Uterus (tissue), 4 donors: ENCODE data around the gene PIP5K1C. TPM values are rescaled to one million over a fixed set of nuclear protein-coding genes. Genes with fewer than 3 reads are reported as not detected.

ENCODE experiments used
- DNase-seq, 2 donors: peaks; one replicate each; pipeline ENCODE4 v3.0.0-alpha.2; 2019 to 2020
- H3K27ac ChIP-seq, 2 donors: fragments of 200-600 bp; sonication (generic); 1 replicate in 1 of 2; 2 replicates in 1 of 2; pipeline ENCODE4 v1.5.1; 2016 to 2018
- H3K27me3 ChIP-seq, 2 donors: fragments of 200-600 bp; sonication (generic); one replicate each; pipeline ENCODE4 v1.5.1; 2018 to 2019; ENCODE audit warnings: control low read depth in 1 of 2
- H3K36me3 ChIP-seq, 2 donors: fragments of 200-600 bp; sonication (generic); one replicate each; pipeline ENCODE4 v1.5.1; 2019; ENCODE audit warnings: control low read depth in 1 of 2
- H3K4me1 ChIP-seq, 2 donors: fragments of 200-600 bp; sonication (generic); one replicate each; pipeline ENCODE4 v1.5.1; 2018 to 2019; ENCODE audit warnings: control low read depth in 1 of 2
- H3K4me3 ChIP-seq, 2 donors: fragments of 200-600 bp; sonication (generic); 1 replicate in 1 of 2; 2 replicates in 1 of 2; pipeline ENCODE4 v1.5.1; 2018 to 2019; ENCODE audit warnings: mild to moderate bottlenecking in 1 of 2
- H3K9me3 ChIP-seq, 2 donors: fragments of 200-600 bp; sonication (generic); one replicate each; pipeline ENCODE4 v1.5.1; 2019; ENCODE audit warnings: control low read depth in 1 of 2
- POLR2A ChIP-seq, 2 donors: fragments of 450-650 bp; IDR thresholded peaks; one replicate each; pipeline ENCODE4 v1.6.1; 2016; ENCODE audit warnings: antibody characterized with exemption in 2 of 2, mild to moderate bottlenecking in 1 of 2, moderate library complexity in 1 of 2
- intact Hi-C: fragments of 100-400 bp; cut with DNase I; formaldehyde crosslinking; loops from one replicate; pipeline ENCODE4 v1.15.1; 2023; ENCODE audit warnings: low total_unique reads
- total RNA-seq, 4 donors: library from RNA; depleted of rRNA in 3 of 4; stranded (reverse); fragments of >200 nt in 3 of 4; gene quantifications; one replicate each; pipeline versions ENCODE4 v1.1.0 to v1.2.4, GENCODE V29; 2014 to 2023
- TF ChIP-seq, protein P1 (sequence below), 4 experiments: fragments of 200-600 bp in 2 of 4; fragments of 450-650 bp in 2 of 4; sonication (generic) in 2 of 4; IDR thresholded peaks; one replicate each; pipeline ENCODE4 v1.5.1; 2016 to 2019; ENCODE audit warnings: antibody characterized with exemption in 4 of 4, mild to moderate bottlenecking in 2 of 4, moderate library complexity in 1 of 4
- donor health status: DM: yes; HTN: yes; CAD: no.

Gene PIP5K1C
- total RNA-seq, 4 donors from 2014 or later: 6.2 to 77.5 (median 33.2) TPM

DNA sequence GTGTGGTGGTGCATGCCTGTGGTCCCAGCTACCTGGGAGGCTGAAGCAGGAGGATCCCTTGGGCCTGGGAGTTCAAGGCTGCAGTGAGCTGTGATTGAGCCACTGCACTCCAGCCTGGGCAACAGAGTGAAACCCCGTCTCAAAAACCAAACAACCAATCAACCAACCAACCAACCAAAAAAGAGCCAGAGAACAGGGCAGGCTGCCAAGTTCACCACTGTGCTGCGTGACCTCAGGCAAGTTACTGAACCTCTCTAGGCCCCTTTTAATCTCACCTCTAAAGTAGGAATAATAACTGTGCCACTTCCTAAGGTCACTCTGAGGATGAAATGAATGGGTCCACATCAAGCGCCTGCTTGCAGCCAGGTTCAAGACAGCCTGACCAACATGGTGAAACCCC lies 24.9 kb upstream of the PIP5K1C start:
- Histone ChIP-seq H3K9me3 (no peaks in the 10 kb centered on the region), H3K4me1 (peaks cover 0 to 12% of the 10 kb centered on the region in 2 donors), H3K27ac (no peak overlapping the region), H3K36me3 (no peaks in the 10 kb centered on the region), H3K4me3 (no peak overlapping the region), H3K27me3 (peaks cover 14 to 20% of the 10 kb centered on the region in 2 donors)
- TF ChIP-seq, protein P1, sequence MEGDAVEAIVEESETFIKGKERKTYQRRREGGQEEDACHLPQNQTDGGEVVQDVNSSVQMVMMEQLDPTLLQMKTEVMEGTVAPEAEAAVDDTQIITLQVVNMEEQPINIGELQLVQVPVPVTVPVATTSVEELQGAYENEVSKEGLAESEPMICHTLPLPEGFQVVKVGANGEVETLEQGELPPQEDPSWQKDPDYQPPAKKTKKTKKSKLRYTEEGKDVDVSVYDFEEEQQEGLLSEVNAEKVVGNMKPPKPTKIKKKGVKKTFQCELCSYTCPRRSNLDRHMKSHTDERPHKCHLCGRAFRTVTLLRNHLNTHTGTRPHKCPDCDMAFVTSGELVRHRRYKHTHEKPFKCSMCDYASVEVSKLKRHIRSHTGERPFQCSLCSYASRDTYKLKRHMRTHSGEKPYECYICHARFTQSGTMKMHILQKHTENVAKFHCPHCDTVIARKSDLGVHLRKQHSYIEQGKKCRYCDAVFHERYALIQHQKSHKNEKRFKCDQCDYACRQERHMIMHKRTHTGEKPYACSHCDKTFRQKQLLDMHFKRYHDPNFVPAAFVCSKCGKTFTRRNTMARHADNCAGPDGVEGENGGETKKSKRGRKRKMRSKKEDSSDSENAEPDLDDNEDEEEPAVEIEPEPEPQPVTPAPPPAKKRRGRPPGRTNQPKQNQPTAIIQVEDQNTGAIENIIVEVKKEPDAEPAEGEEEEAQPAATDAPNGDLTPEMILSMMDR (IDR thresholded peaks at IDR 0.05): no peak
- TF ChIP-seq POLR2A (IDR thresholded peaks at IDR 0.05): no peak
- DNase-seq: no peak
- intact Hi-C loops: no loop called here

DNA sequence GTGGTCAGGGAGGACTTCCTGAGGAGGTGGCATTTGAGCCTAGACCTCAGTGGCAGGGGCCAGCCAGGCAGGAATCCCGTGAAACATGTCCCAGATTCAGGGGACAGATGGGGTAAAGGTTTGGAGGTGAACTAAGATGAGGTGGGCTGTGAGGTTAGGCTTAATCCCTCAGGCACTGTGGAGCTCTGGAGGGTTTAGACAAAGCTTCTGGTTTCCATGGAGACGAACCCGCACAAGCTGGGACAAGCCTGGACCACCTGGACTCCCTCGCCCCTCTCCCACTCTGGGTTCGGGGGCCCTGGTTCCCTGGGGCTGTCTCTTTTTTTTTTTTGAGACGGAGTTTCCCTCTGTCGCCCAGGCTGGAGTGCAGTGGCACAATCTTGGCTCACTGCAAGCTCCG lies 23.6 kb upstream of the PIP5K1C start:
- Histone ChIP-seq H3K9me3 (no peaks in the 10 kb centered on the region), H3K4me3 (no peak overlapping the region), H3K27me3 (peaks cover 17 to 24% of the 10 kb centered on the region in 2 donors), H3K36me3 (no peaks in the 10 kb centered on the region), H3K4me1 (peaks cover 0 to 12% of the 10 kb centered on the region in 2 donors), H3K27ac (no peak overlapping the region)
- TF ChIP-seq, protein P1 (IDR thresholded peaks at IDR 0.05): no peak
- TF ChIP-seq POLR2A (IDR thresholded peaks at IDR 0.05): no peak
- DNase-seq: no peak
- intact Hi-C loops: no loop called here

DNA sequence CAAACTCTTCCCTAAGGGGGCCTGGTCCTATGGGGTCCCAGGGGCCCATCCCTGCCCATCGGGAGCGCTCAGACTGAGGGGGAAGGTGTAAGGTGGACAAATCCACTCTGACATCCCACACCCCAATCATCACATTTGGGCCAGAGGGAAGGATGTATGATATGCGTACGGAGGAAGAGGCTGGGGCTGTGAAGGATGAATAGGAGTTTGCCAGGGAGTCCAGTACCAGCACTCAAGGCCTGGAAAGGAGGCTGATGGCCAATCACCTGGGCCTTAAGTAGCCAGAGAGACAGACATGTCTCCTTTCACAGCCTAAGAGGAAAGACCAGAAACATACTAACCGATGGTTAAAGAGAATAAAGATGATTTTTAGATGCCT lies 22.8 kb upstream of the PIP5K1C start:
- DNase-seq: no peak
- no peak for TF ChIP-seq POLR2A (IDR thresholded peaks at IDR 0.05)
- TF ChIP-seq, protein P1 (IDR thresholded peaks at IDR 0.05): no peak
- no peak overlapping the region for H3K27ac ChIP-seq
- no peaks in the 10 kb centered on the region for H3K36me3 ChIP-seq
- intact Hi-C loops: no loop called here
- H3K4me3 ChIP-seq: no peak overlapping the region
- peaks cover 17 to 24% of the 10 kb centered on the region in 2 donors for H3K27me3 ChIP-seq
- H3K4me1 ChIP-seq: peaks cover 0 to 12% of the 10 kb centered on the region in 2 donors
- H3K9me3 ChIP-seq: no peaks in the 10 kb centered on the region

DNA sequence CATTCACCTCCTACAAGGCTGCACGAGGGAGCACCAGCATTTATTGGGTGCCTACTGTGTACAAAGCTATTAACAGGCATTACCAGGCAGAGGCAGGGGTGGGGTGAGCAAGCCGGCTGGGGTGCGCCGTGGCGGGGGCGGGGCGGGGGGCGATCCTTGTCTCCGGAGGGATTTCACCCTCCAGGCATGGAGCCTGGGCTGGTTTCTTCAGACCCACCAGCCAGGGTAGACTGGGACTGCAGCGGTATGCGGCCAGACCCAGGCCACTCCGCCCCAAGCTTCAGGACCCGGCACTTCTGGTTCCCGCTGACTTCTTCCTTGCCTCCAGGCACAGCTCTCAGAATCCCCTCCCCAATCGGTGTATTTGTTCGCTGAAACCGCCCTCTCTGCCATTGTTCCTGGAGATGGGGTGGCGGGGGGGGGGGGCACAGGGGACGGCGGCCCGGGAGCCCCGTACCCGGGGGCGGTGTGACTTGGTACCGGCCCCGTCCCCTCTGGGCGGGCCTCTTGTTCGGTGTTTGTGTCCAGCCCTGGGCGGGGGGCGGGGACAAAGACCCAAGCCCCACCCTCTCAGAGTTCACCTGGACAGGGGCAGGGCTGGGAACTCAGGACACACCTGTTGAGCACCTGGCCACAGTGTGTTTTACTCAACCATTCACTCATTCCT lies 22.3 kb upstream of the PIP5K1C start:
- H3K4me3 ChIP-seq: no peak overlapping the region
- no peak overlapping the region for H3K27ac ChIP-seq
- intact Hi-C loops: no loop called here
- peaks cover 17 to 24% of the 10 kb centered on the region in 2 donors for H3K27me3 ChIP-seq
- no peak for TF ChIP-seq POLR2A (IDR thresholded peaks at IDR 0.05)
- TF ChIP-seq, protein P1 (IDR thresholded peaks at IDR 0.05): no peak
- H3K36me3 ChIP-seq: no peaks in the 10 kb centered on the region
- H3K9me3 ChIP-seq: no peaks in the 10 kb centered on the region
- peaks cover 0 to 12% of the 10 kb centered on the region in 2 donors for H3K4me1 ChIP-seq
- DNase-seq: no peak

DNA sequence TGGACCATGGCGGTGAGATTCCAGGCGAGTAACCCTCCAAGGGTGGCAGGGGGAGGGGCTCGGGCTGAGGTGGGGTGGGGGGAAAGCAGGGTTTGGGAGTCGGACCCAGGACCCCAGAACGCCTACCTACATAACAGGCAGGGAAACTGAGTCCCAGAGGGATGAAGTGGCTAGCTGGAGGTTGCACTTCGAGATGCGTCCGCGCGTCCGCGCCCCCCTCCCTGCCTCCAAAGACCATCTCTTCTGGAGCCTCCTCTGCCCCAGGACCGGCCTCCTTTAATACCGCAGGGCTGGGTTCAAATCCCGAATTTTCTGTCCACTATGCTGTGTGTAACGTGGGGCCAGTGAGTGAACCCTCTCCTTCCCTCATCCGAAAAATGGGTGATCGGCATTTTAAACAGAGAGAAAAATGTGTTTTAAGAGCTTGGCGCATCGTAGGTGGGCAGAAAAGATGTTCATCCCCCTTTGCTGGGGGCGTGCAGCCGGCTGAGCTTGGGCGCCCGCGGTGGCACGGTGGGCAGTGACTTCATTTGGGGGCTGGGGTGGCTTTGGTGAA lies 21.7 kb upstream of the PIP5K1C start:
- H3K36me3 ChIP-seq: no peaks in the 10 kb centered on the region
- intact Hi-C loops: no loop called here
- TF ChIP-seq, protein P1 (IDR thresholded peaks at IDR 0.05): no peak
- no peak for TF ChIP-seq POLR2A (IDR thresholded peaks at IDR 0.05)
- H3K4me1 ChIP-seq: peaks cover 0 to 12% of the 10 kb centered on the region in 2 donors
- no peaks in the 10 kb centered on the region for H3K9me3 ChIP-seq
- H3K27ac ChIP-seq: no peak overlapping the region
- H3K27me3 ChIP-seq: peaks cover 17 to 24% of the 10 kb centered on the region in 2 donors
- no peak overlapping the region for H3K4me3 ChIP-seq
- DNase-seq: no peak
